ENCODE results near the gene OBI1. TPM values are rescaled to one million over a fixed set of nuclear protein-coding genes. Genes with fewer than 3 reads are reported as not detected.
A peak's percentile ranks its signal among the peaks of the same experiment; 100 is the strongest.

The OBI1 gene
- polyA plus RNA-seq, 2 of the 4 experiments (the other 2 are of a cell fraction): 8.7 to 13.9 TPM

- POLR2A ChIA-PET: no interaction called here
- H3K4me2 ChIP-seq: peak overlapping the region; percentile 78
Observed at GRCh38 chr13:78595495-78596398, 63.2 kb downstream of the OBI1 start.

GRCh38 chr13:78594456-78594975 lies 64.4 kb downstream of the OBI1 start:
- DNase-seq (ENCODE audit: low read depth in 1 of 2, low spot score in 1 of 2) (no peak), FAIRE-seq (no peak), ATAC-seq (no peak)
- POLR2A ChIA-PET: no interaction called here
- H3K9me3 ChIP-seq: no peaks in the 10 kb centered on the region
- no peaks in the 10 kb centered on the region for H3K4me1 ChIP-seq
- 43% methylated on average over 8 of the region's 8 CpGs for WGBS (ENCODE audit: missing lambda C conversion rate)
- H3K27ac ChIP-seq: no peak overlapping the region
- no peak overlapping the region for H3K4me2 ChIP-seq
- no peak overlapping the region for H3K4me3 ChIP-seq
- TF ChIP-seq MYC (IDR thresholded peaks at IDR 0.05; ENCODE audit: borderline replicate concordance, low read length) (no peak), POLR2A (IDR thresholded peaks at IDR 0.05; ENCODE audit: low read length) (no peak), E2F6 (IDR thresholded peaks at IDR 0.05; ENCODE audit: borderline replicate concordance, low read depth) (no peak), FOSB (CRISPR knock-in tag; IDR thresholded peaks at IDR 0.05) (no peak), EHMT2 (IDR thresholded peaks at IDR 0.05; ENCODE audit: low read depth) (no peak), ESRRA (IDR thresholded peaks at IDR 0.05; ENCODE audit: borderline replicate concordance, low read length) (no peak), CTCF (IDR thresholded peaks at IDR 0.05) (no peak), JUN (IDR thresholded peaks at IDR 0.05) (no peak), ZC3H11A (IDR thresholded peaks at IDR 0.05) (no peak), FOXS1 (CRISPR knock-in tag; IDR thresholded peaks at IDR 0.05) (no peak), ELK1 (IDR thresholded peaks at IDR 0.05; ENCODE audit: low read depth, low read length) (no peak), NFE2L2 (conservative IDR thresholded peaks at IDR 0.05; ENCODE audit: low read length) (no peak), CBX8 (IDR thresholded peaks at IDR 0.05) (no peak), TP53 (CRISPR knock-in tag; IDR thresholded peaks at IDR 0.05) (no peak), POLR2AphosphoS2 (conservative IDR thresholded peaks at IDR 0.05; ENCODE audit: low read length) (no peak), RFX5 (IDR thresholded peaks at IDR 0.05) (no peak), MAZ (IDR thresholded peaks at IDR 0.05; ENCODE audit: borderline replicate concordance, low read depth, low read length) (no peak), BHLHE40 (IDR thresholded peaks at IDR 0.05; ENCODE audit: low read depth, low read length) (no peak)
- CTCF ChIA-PET: no interaction called here

More at GRCh38 chr13:78595495-78596398, 63.2 kb downstream of the OBI1 start:
- DNase-seq (ENCODE audit: low read depth in 1 of 2, low spot score in 1 of 2) (peak; percentile 19 to 23), FAIRE-seq (no peak), ATAC-seq (peak; percentile 47 to 84)
- CTCF ChIA-PET: no interaction called here
- TF ChIP-seq NFE2L2 (conservative IDR thresholded peaks at IDR 0.05; ENCODE audit: low read length) (no peak), RNF2 (IDR thresholded peaks at IDR 0.05; ENCODE audit: borderline replicate concordance, low read depth) (no peak), MAX (IDR thresholded peaks at IDR 0.05) (no peak), NR3C1 (IDR thresholded peaks at IDR 0.05) (no peak), ZFP36 (IDR thresholded peaks at IDR 0.05; ENCODE audit: borderline replicate concordance, partially characterized antibody) (no peak), CBX8 (IDR thresholded peaks at IDR 0.05) (no peak), ESRRA (IDR thresholded peaks at IDR 0.05; ENCODE audit: borderline replicate concordance, low read length) (no peak), FOSL2 (IDR thresholded peaks at IDR 0.05) (no peak), FOSL2 (CRISPR knock-in tag; IDR thresholded peaks at IDR 0.05) (no peak), KDM5A (IDR thresholded peaks at IDR 0.05) (no peak), FOSB (CRISPR knock-in tag; IDR thresholded peaks at IDR 0.05) (no peak), CBX2 (IDR thresholded peaks at IDR 0.05; ENCODE audit: borderline replicate concordance, low read depth) (no peak), CHD2 (IDR thresholded peaks at IDR 0.05; ENCODE audit: low read length, partially characterized antibody) (no peak), ZSCAN20 (CRISPR knock-in tag; IDR thresholded peaks at IDR 0.05) (no peak), TFCP2L1 (CRISPR knock-in tag; IDR thresholded peaks at IDR 0.05) (no peak), USF2 (IDR thresholded peaks at IDR 0.05) (no peak), TP53 (CRISPR knock-in tag; IDR thresholded peaks at IDR 0.05) (no peak), RFX5 (IDR thresholded peaks at IDR 0.05) (no peak), NPAS2 (CRISPR knock-in tag; IDR thresholded peaks at IDR 0.05; ENCODE audit: borderline replicate concordance) (no peak)
- Histone ChIP-seq H3K4me1 (no peaks in the 10 kb centered on the region), H3K9me3 (no peaks in the 10 kb centered on the region), H3K4me3 (peak overlapping the region; percentile 33), H3K27ac (0 out of 6 replicates have a peak overlapping the region, but pooled peaks of 1 of the 2 experiments have one; percentile 50)
- WGBS (ENCODE audit: missing lambda C conversion rate): 56% methylated on average over 39 of the region's 65 CpGs
